ENCODE data around the gene QRFPR. TPM values are rescaled to one million over a fixed set of nuclear protein-coding genes. Genes with fewer than 3 reads are reported as not detected.
"Not testable (repeated sequence)": the region's sequence is repeated elsewhere in the genome, so short reads cannot be mapped to it uniquely, and the experiment has no call there.

QRFPR gene
- 1.4 and 2.3 TPM in 2 replicates for total RNA-seq (2014; rRNA removed; shearing (Covaris generic))

- DNase-seq: peak; percentile 72
- H3K27me3 ChIP-seq (ENCODE audit: control insufficient read depth, insufficient read depth, low read length): peaks cover 26% of the 10 kb centered on the region
- peak within 1 kb of the TSS; percentile 50 for H3K4me3 ChIP-seq (ENCODE audit: insufficient read depth, low read depth, low read length)
Observed at GRCh38 chr4:121380776-121381462, at the start of gene QRFPR. TSS of gene QRFPR (minus strand) at chr4:121381018. CDS start at chr4:121380647, 371 bp downstream.

GRCh38 chr4:121428721-121429120 lies 47.9 kb upstream of the QRFPR start:
- Histone ChIP-seq H3K4me3 (ENCODE audit: insufficient read depth, low read depth, low read length) (no peak overlapping the region), H3K36me3 (replicated peaks; ENCODE audit: control insufficient read depth, insufficient read depth, low read length) (no peaks in the 10 kb centered on the region), H3K27me3 (ENCODE audit: control insufficient read depth, insufficient read depth, low read length) (no peaks in the 10 kb centered on the region)
- no peak for DNase-seq

More at GRCh38 chr4:121380776-121381462, at the start of gene QRFPR:
- no peaks in the 10 kb centered on the region for H3K36me3 ChIP-seq (replicated peaks; ENCODE audit: control insufficient read depth, insufficient read depth, low read length)

GRCh38 chr4:121421594-121421993 lies 40.8 kb upstream of the QRFPR start:
- H3K36me3 ChIP-seq (replicated peaks; ENCODE audit: control insufficient read depth, insufficient read depth, low read length): no peaks in the 10 kb centered on the region
- H3K27me3 ChIP-seq (ENCODE audit: control insufficient read depth, insufficient read depth, low read length): no peaks in the 10 kb centered on the region
- peak; percentile 38 for DNase-seq
- H3K4me3 ChIP-seq (ENCODE audit: insufficient read depth, low read depth, low read length): no peak overlapping the region

DNA sequence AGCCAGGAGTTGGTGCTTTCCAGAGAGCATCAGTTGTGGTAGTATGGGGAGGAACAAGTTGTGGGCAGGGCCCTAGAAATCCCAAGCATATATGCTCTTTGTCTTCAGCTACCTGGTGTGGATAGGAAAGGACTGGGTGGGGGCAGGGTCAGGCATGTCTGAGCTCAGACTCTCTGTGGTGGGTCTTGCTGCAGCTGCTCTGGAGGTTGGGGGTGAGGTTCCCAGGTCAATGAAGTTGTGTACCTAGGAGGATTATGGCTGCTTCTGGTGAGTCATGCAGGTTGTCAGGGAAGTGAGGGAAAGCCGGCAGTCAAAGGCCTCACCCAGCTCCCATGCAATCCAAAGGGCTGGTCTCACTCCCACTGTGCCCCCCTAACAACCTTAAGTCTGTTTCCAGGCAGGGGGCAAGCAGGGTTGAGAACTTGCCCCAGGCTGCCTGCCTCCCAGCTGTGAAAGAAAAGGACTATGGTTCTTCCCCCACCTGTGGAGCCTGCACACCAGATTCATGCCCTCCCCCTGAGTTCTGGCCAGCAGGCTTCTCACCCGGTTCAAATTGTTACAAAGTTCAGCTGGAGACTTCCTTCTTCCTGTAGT lies 30.4 kb upstream of the QRFPR start:
- Histone ChIP-seq H3K4me3 (ENCODE audit: insufficient read depth, low read depth, low read length) (no peak overlapping the region), H3K36me3 (replicated peaks; ENCODE audit: control insufficient read depth, insufficient read depth, low read length) (no peaks in the 10 kb centered on the region), H3K27me3 (ENCODE audit: control insufficient read depth, insufficient read depth, low read length) (no peaks in the 10 kb centered on the region)
- DNase-seq: no peak

- not testable (repeated sequence) for DNase-seq; H3K36me3 ChIP-seq (replicated peaks; ENCODE audit: control insufficient read depth, insufficient read depth, low read length); H3K4me3 ChIP-seq (ENCODE audit: insufficient read depth, low read depth, low read length); H3K27me3 ChIP-seq (ENCODE audit: control insufficient read depth, insufficient read depth, low read length)
Observed at GRCh38 chr4:121408567-121408966, 27.7 kb upstream of the QRFPR start.

DNA sequence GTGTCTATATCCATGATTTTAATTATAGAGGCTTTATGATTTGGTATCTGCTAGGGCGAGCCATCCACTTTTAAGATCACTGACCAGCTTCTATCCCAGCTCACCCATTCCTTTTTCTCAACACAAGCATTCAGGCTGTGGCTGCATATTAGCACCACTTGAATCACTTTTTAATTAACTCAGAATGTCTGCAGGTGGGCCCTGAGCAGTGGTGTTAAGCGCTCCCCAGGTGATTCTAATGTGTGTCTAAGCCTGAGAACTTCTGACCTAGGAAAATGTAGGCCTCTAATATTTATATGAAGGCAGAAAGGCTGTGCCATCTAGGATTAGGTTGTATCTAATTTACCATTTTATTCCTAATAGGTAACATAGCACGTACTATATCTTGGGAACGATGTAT lies 19.8 kb upstream of the QRFPR start:
- H3K27me3 ChIP-seq (ENCODE audit: control insufficient read depth, insufficient read depth, low read length): no peaks in the 10 kb centered on the region
- no peak overlapping the region for H3K4me3 ChIP-seq (ENCODE audit: insufficient read depth, low read depth, low read length)
- no peak for DNase-seq
- no peaks in the 10 kb centered on the region for H3K36me3 ChIP-seq (replicated peaks; ENCODE audit: control insufficient read depth, insufficient read depth, low read length)

- DNase-seq: no peak
- Histone ChIP-seq H3K27me3 (ENCODE audit: control insufficient read depth, insufficient read depth, low read length) (no peaks in the 10 kb centered on the region), H3K36me3 (replicated peaks; ENCODE audit: control insufficient read depth, insufficient read depth, low read length) (no peaks in the 10 kb centered on the region), H3K4me3 (ENCODE audit: insufficient read depth, low read depth, low read length) (no peak overlapping the region)
Observed at GRCh38 chr4:121397941-121398601, 17.3 kb upstream of the QRFPR start.

DNA sequence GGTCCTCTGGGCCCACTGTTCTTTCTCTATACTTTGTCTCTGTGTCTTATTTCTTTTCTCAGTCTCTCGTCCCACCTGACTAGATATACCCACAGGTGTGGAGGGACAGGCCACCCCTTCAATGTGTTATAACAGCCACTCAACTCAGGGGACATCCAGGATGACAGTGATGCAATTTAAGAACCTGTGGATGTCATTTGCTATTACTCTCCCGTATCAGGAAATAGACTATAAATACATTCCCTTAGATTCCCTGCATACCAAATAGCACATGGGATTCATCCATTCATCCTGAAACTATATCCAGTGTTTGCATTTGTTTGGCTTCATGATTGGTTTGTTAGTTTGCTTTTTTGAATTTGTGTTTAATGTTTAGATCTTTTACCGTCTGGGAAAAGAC lies 16.6 kb upstream of the QRFPR start:
- H3K4me3 ChIP-seq (ENCODE audit: insufficient read depth, low read depth, low read length): no peak overlapping the region
- H3K36me3 ChIP-seq (replicated peaks; ENCODE audit: control insufficient read depth, insufficient read depth, low read length): no peaks in the 10 kb centered on the region
- DNase-seq: no peak
- no peaks in the 10 kb centered on the region for H3K27me3 ChIP-seq (ENCODE audit: control insufficient read depth, insufficient read depth, low read length)

- Histone ChIP-seq H3K4me3 (ENCODE audit: insufficient read depth, low read depth, low read length) (no peak overlapping the region), H3K36me3 (replicated peaks; ENCODE audit: control insufficient read depth, insufficient read depth, low read length) (no peaks in the 10 kb centered on the region), H3K27me3 (ENCODE audit: control insufficient read depth, insufficient read depth, low read length) (no peaks in the 10 kb centered on the region)
- no peak for DNase-seq
Observed at GRCh38 chr4:121392426-121393086, 11.7 kb upstream of the QRFPR start.

DNA sequence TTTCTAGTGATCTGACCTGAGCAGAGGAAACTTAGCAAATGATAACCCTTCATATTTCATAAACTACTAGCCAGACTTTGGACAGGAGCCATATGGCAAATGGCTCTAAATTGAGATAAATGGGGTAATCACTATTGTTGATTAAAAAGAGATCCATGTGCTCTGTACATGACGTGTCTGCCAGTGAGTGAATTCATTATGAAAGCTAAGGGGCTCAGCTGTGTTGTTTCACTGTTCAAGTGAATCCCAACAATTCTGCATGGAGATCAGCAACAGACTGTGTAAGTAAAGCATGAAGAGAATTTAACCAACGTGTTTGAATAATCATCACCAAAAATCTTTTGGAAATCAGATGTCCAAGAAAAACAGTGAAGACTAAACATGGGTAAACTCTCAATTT lies 9.5 kb upstream of the QRFPR start:
- no peaks in the 10 kb centered on the region for H3K27me3 ChIP-seq (ENCODE audit: control insufficient read depth, insufficient read depth, low read length)
- DNase-seq: no peak
- no peaks in the 10 kb centered on the region for H3K36me3 ChIP-seq (replicated peaks; ENCODE audit: control insufficient read depth, insufficient read depth, low read length)
- no peak overlapping the region for H3K4me3 ChIP-seq (ENCODE audit: insufficient read depth, low read depth, low read length)

GRCh38 chr4:121379276-121379675 lies 1.5 kb downstream of the QRFPR start:
- no peak for DNase-seq
- no peak overlapping the region for H3K4me3 ChIP-seq (ENCODE audit: insufficient read depth, low read depth, low read length)
- H3K36me3 ChIP-seq (replicated peaks; ENCODE audit: control insufficient read depth, insufficient read depth, low read length): no peaks in the 10 kb centered on the region
- peaks cover 26% of the 10 kb centered on the region for H3K27me3 ChIP-seq (ENCODE audit: control insufficient read depth, insufficient read depth, low read length)

- DNase-seq: no peak
- no peaks in the 10 kb centered on the region for H3K36me3 ChIP-seq (replicated peaks; ENCODE audit: control insufficient read depth, insufficient read depth, low read length)
- no peak overlapping the region for H3K4me3 ChIP-seq (ENCODE audit: insufficient read depth, low read depth, low read length)
- H3K27me3 ChIP-seq (ENCODE audit: control insufficient read depth, insufficient read depth, low read length): peaks cover 26% of the 10 kb centered on the region
Observed at GRCh38 chr4:121377076-121377475, 3.7 kb downstream of the QRFPR start.

- Histone ChIP-seq H3K27me3 (ENCODE audit: control insufficient read depth, insufficient read depth, low read length) (peaks cover 26% of the 10 kb centered on the region), H3K36me3 (replicated peaks; ENCODE audit: control insufficient read depth, insufficient read depth, low read length) (no peaks in the 10 kb centered on the region), H3K4me3 (ENCODE audit: insufficient read depth, low read depth, low read length) (no peak overlapping the region)
- DNase-seq: no peak
Observed at GRCh38 chr4:121376556-121376955, 4.3 kb downstream of the QRFPR start.

DNA sequence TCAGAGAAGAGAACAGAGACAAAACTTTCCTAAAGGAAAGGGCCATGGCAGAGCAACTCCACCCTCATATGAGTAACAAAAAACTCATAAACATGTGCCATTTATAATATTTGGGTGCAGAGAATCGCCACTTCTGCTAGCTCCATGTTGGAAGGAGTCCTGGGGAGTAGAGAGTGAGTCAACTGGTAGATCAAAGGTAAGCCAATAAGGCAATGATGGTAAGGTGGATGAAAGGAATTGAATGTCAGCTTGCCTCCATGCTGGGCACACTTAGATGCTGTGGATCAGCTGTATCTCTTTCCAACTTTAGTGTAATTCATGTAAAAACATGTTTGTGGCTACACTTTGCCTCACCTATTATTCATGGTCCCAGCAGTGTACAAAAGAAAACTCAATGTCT lies 4.7 kb downstream of the QRFPR start:
- Histone ChIP-seq H3K4me3 (ENCODE audit: insufficient read depth, low read depth, low read length) (no peak overlapping the region), H3K27me3 (ENCODE audit: control insufficient read depth, insufficient read depth, low read length) (peaks cover 23% of the 10 kb centered on the region), H3K36me3 (replicated peaks; ENCODE audit: control insufficient read depth, insufficient read depth, low read length) (no peaks in the 10 kb centered on the region)
- no peak for DNase-seq

DNA sequence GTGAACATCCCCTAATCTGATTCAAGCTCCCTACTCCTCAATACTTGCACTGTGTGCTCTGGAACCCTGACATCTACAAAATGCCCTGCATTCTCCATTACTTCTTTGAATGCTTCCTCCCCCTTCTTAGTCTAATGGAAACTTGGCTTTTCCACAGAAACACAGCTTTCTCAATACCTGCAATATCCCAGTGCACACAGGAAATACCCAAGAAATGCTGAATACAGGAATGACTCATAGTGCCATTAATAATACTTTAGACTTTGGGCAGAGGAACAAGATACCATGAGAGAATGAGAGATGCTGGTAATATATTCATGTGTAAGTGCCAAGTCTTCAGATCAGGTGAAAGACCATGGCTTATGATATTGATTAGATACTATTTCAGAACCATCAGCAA lies 5.6 kb downstream of the QRFPR start:
- H3K27me3 ChIP-seq (ENCODE audit: control insufficient read depth, insufficient read depth, low read length): peaks cover 15% of the 10 kb centered on the region
- H3K36me3 ChIP-seq (replicated peaks; ENCODE audit: control insufficient read depth, insufficient read depth, low read length): no peaks in the 10 kb centered on the region
- H3K4me3 ChIP-seq (ENCODE audit: insufficient read depth, low read depth, low read length): no peak overlapping the region
- DNase-seq: no peak
